NCI-H2171 (cell line): ENCODE data around the gene PNMA6E.

Source experiments
- DNase-seq: peaks from one replicate; lab custom pipeline; 2025; lab: John Stamatoyannopoulos, UW

The PNMA6E gene

GRCh38 chrX:153435845-153436244, 34.7 kb upstream of the PNMA6E start:
- DNase-seq, result no peak

- DNase-seq, result no peak
These were observed 33.7 kb upstream of the PNMA6E start for GRCh38 chrX:153434801-153435200.

GRCh38 chrX:153433781-153434285, 32.7 kb upstream of the PNMA6E start:
- DNase-seq, result no peak

GRCh38 chrX:153433161-153433680, 32.1 kb upstream of the PNMA6E start:
- DNase-seq, result no peak

- no peak for DNase-seq
These were observed 29.6 kb upstream of the PNMA6E start for GRCh38 chrX:153430796-153431195.

GRCh38 chrX:153426204-153426603, 25.1 kb upstream of the PNMA6E start:
- no peak for DNase-seq

GRCh38 chrX:153423652-153424051, 22.5 kb upstream of the PNMA6E start:
- DNase-seq, result no peak

- DNase-seq, result no peak
These were observed 20.7 kb upstream of the PNMA6E start for GRCh38 chrX:153421856-153422255.

- no peak for DNase-seq
These were observed 19.9 kb upstream of the PNMA6E start for GRCh38 chrX:153420851-153421599.

GRCh38 chrX:153417637-153418036, 16.5 kb upstream of the PNMA6E start:
- no peak for DNase-seq

- DNase-seq, result peak; percentile 69
These were observed 15.8 kb upstream of the PNMA6E start for GRCh38 chrX:153416781-153417450.

GRCh38 chrX:153414856-153415510, 13.8 kb upstream of the PNMA6E start:
- no peak for DNase-seq

GRCh38 chrX:153413731-153414130, 12.6 kb upstream of the PNMA6E start:
- no peak for DNase-seq

GRCh38 chrX:153412746-153413720, 11.9 kb upstream of the PNMA6E start:
- DNase-seq, result no peak

GRCh38 chrX:153411988-153412574, 10.9 kb upstream of the PNMA6E start:
- no peak for DNase-seq

GRCh38 chrX:153411255-153411987, 10.3 kb upstream of the PNMA6E start, which contains the start of gene ZFP92:
Gene ZFP92, plus strand, starts transcription at chrX:153411472. Its CDS starts 6,851 bp downstream, at chrX:153418323.
- DNase-seq, result no peak

GRCh38 chrX:153410888-153411254, 9.7 kb upstream of the PNMA6E start:
- DNase-seq, result no peak

- no peak for DNase-seq
These were observed 9.2 kb upstream of the PNMA6E start for GRCh38 chrX:153410373-153410772.

GRCh38 chrX:153409414-153410101, 8.4 kb upstream of the PNMA6E start:
- no peak for DNase-seq
